Peyer's patch (tissue), 4 donors: Measurements from ENCODE around the gene S1PR2. TPM values are rescaled to one million over a fixed set of nuclear protein-coding genes. Genes with fewer than 3 reads are reported as not detected.
"Not testable (repeated sequence)": the region's sequence is repeated elsewhere in the genome, so short reads cannot be mapped to it uniquely, and the experiment has no call there.

Experiments used
- DNase-seq, 3 donors: peaks; one replicate each; pipeline ENCODE4 v3.0.0-alpha.2; 2017 to 2019
- H3K27ac ChIP-seq, 4 donors: fragments of 200-600 bp; sonication (generic); one replicate each; pipeline ENCODE4 v1.5.1; 2016 to 2019
- H3K27me3 ChIP-seq, 2 donors: fragments of 200-600 bp; sonication (generic); one replicate each; pipeline ENCODE4 v1.5.1; 2019
- H3K36me3 ChIP-seq, 3 donors: fragments of 200-600 bp; sonication (generic); one replicate each; pipeline ENCODE4 v1.5.1; 2016 to 2019
- H3K4me1 ChIP-seq, 4 donors: fragments of 200-600 bp; sonication (generic); one replicate each; pipeline ENCODE4 v1.5.1; 2016 to 2019
- H3K4me3 ChIP-seq, 4 donors: fragments of 200-600 bp; sonication (generic); 1 replicate in 3 of 4; 2 replicates in 1 of 4; pipeline ENCODE4 v1.5.1; 2016 to 2019; ENCODE audit warnings: mild to moderate bottlenecking in 1 of 4
- H3K9me3 ChIP-seq, 4 donors: fragments of 200-600 bp; sonication (generic); one replicate each; pipeline ENCODE4 v1.5.1; 2016 to 2019; ENCODE audit warnings: mild to moderate bottlenecking in 1 of 4
- CTCF ChIP-seq, 6 experiments: fragments of 450-650 bp in 4 of 6; fragments of 200-600 bp in 2 of 6; sonication (generic) in 1 of 6; IDR thresholded peaks; one replicate each; pipeline ENCODE4 v1.5.1; 2017 to 2019; ENCODE audit warnings: antibody characterized with exemption in 6 of 6, mild to moderate bottlenecking in 3 of 6, moderate library complexity in 1 of 6
- POLR2A ChIP-seq, 2 donors: fragments of 450-650 bp; IDR thresholded peaks; one replicate each; pipeline ENCODE4 v1.5.1; 2017; ENCODE audit warnings: antibody characterized with exemption in 2 of 2, mild to moderate bottlenecking in 2 of 2, moderate library complexity in 2 of 2
- small RNA-seq, 2 donors: library from RNA; depleted of rRNA; stranded (forward); fragments of <200 nt; gene quantifications; one replicate each; pipeline ENCODE3, GENCODE V24; 2016
- total RNA-seq, 4 donors: library from RNA; depleted of rRNA; stranded (reverse); fragments of >200 nt; gene quantifications; one replicate each; pipeline ENCODE4 v1.1.0, GENCODE V29; 2016

Gene S1PR2
- total RNA-seq, 4 donors from 2014 or later, result 2.8 to 4.8 (median 3.1) TPM

GRCh38 chr19:10182076-10182475, 49.1 kb downstream of the S1PR2 start:
- Histone ChIP-seq H3K27me3 (no peaks in the 10 kb centered on the region), H3K4me1 (no peaks in the 10 kb centered on the region), H3K36me3 (peaks cover 0 to 38% (median 0%) of the 10 kb centered on the region in 3 donors), H3K9me3 (no peaks in the 10 kb centered on the region), H3K4me3 (no peak overlapping the region), H3K27ac (no peak overlapping the region)
- DNase-seq, result no peak
- TF ChIP-seq CTCF (IDR thresholded peaks at IDR 0.05) (no peak), POLR2A (IDR thresholded peaks at IDR 0.05) (no peak)

GRCh38 chr19:10180459-10180858, 50.7 kb downstream of the S1PR2 start:
- H3K27ac ChIP-seq, result no peak overlapping the region
- H3K4me1 ChIP-seq, result no peaks in the 10 kb centered on the region
- no peaks in the 10 kb centered on the region for H3K9me3 ChIP-seq
- H3K36me3 ChIP-seq, result peaks cover 0 to 40% (median 0%) of the 10 kb centered on the region in 3 donors
- TF ChIP-seq POLR2A (IDR thresholded peaks at IDR 0.05) (no peak), CTCF (IDR thresholded peaks at IDR 0.05) (no peak)
- H3K4me3 ChIP-seq, result no peak overlapping the region
- H3K27me3 ChIP-seq, result no peaks in the 10 kb centered on the region
- DNase-seq, result no peak

GRCh38 chr19:10180024-10180423, 51.1 kb downstream of the S1PR2 start:
- not testable (repeated sequence) for H3K27ac ChIP-seq, H3K27me3 ChIP-seq, H3K4me3 ChIP-seq, H3K9me3 ChIP-seq, H3K4me1 ChIP-seq, DNase-seq
- peaks cover 0 to 44% (median 0%) of the 10 kb centered on the region in 3 donors for H3K36me3 ChIP-seq

DNA sequence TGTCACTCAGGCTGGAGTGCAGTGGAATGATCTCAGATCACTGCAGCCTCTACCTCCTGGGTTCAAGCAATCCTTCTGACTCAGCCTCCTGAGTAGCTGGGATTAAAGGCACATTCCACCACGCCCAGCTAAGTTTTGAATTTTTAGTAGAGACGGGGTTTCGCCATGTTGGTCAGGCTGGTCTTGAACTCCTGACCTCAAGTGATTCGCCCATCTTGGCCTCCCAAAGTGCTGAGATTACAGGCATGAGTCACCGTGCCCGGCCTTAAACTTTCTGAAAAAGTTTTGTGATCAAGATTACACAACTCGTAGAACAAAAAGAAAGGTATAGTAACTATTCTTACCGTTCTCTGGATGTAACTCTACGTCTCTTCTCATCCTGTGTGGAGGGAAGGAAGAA, 57.6 kb downstream of the S1PR2 start:
- Histone ChIP-seq H3K27me3 (no peaks in the 10 kb centered on the region), H3K9me3 (no peaks in the 10 kb centered on the region), H3K27ac (no peak overlapping the region), H3K36me3 (peaks cover 0 to 71% (median 0%) of the 10 kb centered on the region in 3 donors), H3K4me1 (no peaks in the 10 kb centered on the region), H3K4me3 (no peak overlapping the region)
- TF ChIP-seq CTCF (IDR thresholded peaks at IDR 0.05), result no peak
- no peak for TF ChIP-seq POLR2A (IDR thresholded peaks at IDR 0.05)
- DNase-seq, result no peak

Small RNA genes within 50 kb of the gene (small RNA-seq; reads per million reads assigned to genes)
- gene MIR4322, result 0 reads per million in 2 donors

Other genes with a start within 250 kb of the S1PR2 start
- gene COL5A3, start 220.8 kb downstream of the S1PR2 start, total RNA-seq, result 1 to 10 TPM; 1.2 to 9.1 (median 4.1) TPM
- gene RDH8, start 217.8 kb downstream of the S1PR2 start, total RNA-seq, result not detected
- gene SHFL, start 145.0 kb downstream of the S1PR2 start, total RNA-seq, result 100 to 1,000 TPM in 1 of 4 donors, 10 to 100 TPM in 3; 39.9 to 125 (median 62.7) TPM
- gene ANGPTL6, start 128.7 kb downstream of the S1PR2 start, total RNA-seq, result 10 to 100 TPM in 1 of 4 donors, 1 to 10 TPM in 3; 1.1 to 19.0 (median 2.5) TPM
- 100 to 1,000 TPM in 1 of 4 donors, 10 to 100 TPM in 3; 11.7 to 147 (median 24.7) TPM for gene PPAN, start 125.0 kb downstream of the S1PR2 start, total RNA-seq
- gene P2RY11, start 119.6 kb downstream of the S1PR2 start, total RNA-seq, result 10 to 100 TPM in 2 of 4 donors, 1 to 10 TPM in 2; 7.0 to 21.5 (median 11.6) TPM
- 100 to 1,000 TPM; 111 to 220 (median 181) TPM for gene EIF3G, start 111.4 kb downstream of the S1PR2 start, total RNA-seq
- 100 to 1,000 TPM in 1 of 4 donors, 10 to 100 TPM in 3; 22.1 to 195 (median 41.5) TPM for gene DNMT1, start 36.4 kb downstream of the S1PR2 start, total RNA-seq
- gene MRPL4, start 20.9 kb upstream of the S1PR2 start, total RNA-seq, result 10 to 100 TPM; 43.8 to 49.6 (median 45.3) TPM
- 10 to 100 TPM in 2 of 4 donors, 1 to 10 TPM in 2; 2.6 to 62.7 (median 12.7) TPM for gene ICAM1, start 39.8 kb upstream of the S1PR2 start, total RNA-seq
- gene ICAM4, start 55.6 kb upstream of the S1PR2 start, total RNA-seq, result not detected
- gene ICAM5, start 58.6 kb upstream of the S1PR2 start, total RNA-seq, result under 1 TPM in 1 of 4 donors, not detected in 3; 0.27 TPM
- gene ZGLP1, start 78.5 kb upstream of the S1PR2 start, total RNA-seq, result 10 to 100 TPM in 1 of 4 donors, 1 to 10 TPM in 1, not detected in 2; 2.1 to 10.7 TPM
- 10 to 100 TPM in 3 of 4 donors, 1 to 10 TPM in 1; 8.3 to 22.2 (median 12.5) TPM for gene FDX2, start 84.7 kb upstream of the S1PR2 start, total RNA-seq
- gene RAVER1, start 102.2 kb upstream of the S1PR2 start, total RNA-seq, result 10 to 100 TPM; 42.1 to 66.5 (median 55.8) TPM
- gene ICAM3, start 108.3 kb upstream of the S1PR2 start, total RNA-seq, result 10 to 100 TPM in 3 of 4 donors, 1 to 10 TPM in 1; 5.5 to 20.6 (median 10.8) TPM
- 100 to 1,000 TPM; 138 to 531 (median 246) TPM for gene TYK2, start 149.2 kb upstream of the S1PR2 start, total RNA-seq
- gene CDC37, start 172.2 kb upstream of the S1PR2 start, total RNA-seq, result 100 to 1,000 TPM; 118 to 443 (median 159) TPM
- gene PDE4A, start 189.2 kb upstream of the S1PR2 start, total RNA-seq, result 1 to 10 TPM; 3.3 to 7.2 (median 5.1) TPM